Fibroblast of lung (primary cell): ENCODE measurements around the gene TREX2. TPM values are rescaled to one million over a fixed set of nuclear protein-coding genes. Genes with fewer than 3 reads are reported as not detected.
A peak's percentile ranks its signal among the peaks of the same experiment; 100 is the strongest.

ENCODE experiments used
- DNase-seq, 2 donors: peaks; one replicate each; pipeline versions ENCODE4 v3.0.0 to v3.0.0-alpha.2; 2010; ENCODE audit warnings: low read depth in 2 of 2
- H2AFZ ChIP-seq: 2 replicates; pipeline ENCODE4 v1.5.1; 2012; ENCODE audit warnings: low read length, control low read depth, inconsistent platforms
- H3K27ac ChIP-seq: 2 replicates; pipeline ENCODE4 v1.5.1; 2011; ENCODE audit warnings: low read length, control low read depth; ENCODE audit not compliant: insufficient read depth
- H3K27me3 ChIP-seq: 2 replicates; pipeline ENCODE4 v1.5.1; 2011; ENCODE audit warnings: mild to moderate bottlenecking, low read length; ENCODE audit not compliant: control insufficient read depth, insufficient read depth
- H3K36me3 ChIP-seq: 2 replicates; pipeline ENCODE4 v1.5.1; 2011; ENCODE audit warnings: low read length; ENCODE audit not compliant: control insufficient read depth, insufficient read depth
- H3K4me1 ChIP-seq: 2 replicates; pipeline ENCODE4 v1.5.1; 2011; ENCODE audit warnings: low read length; ENCODE audit not compliant: control insufficient read depth, insufficient read depth; ENCODE audit errors: extremely low read depth
- H3K4me2 ChIP-seq: 2 replicates; pipeline ENCODE4 v1.5.1; 2011; ENCODE audit warnings: low read length, control low read depth; ENCODE audit not compliant: insufficient read depth; ENCODE audit errors: extremely low read depth
- H3K4me3 ChIP-seq, 4 experiments: fragments of 200-600 bp in 1 of 4; sonication (generic) in 1 of 4; replicated peaks in 1 of 4; 2 replicates each; pipeline ENCODE4 v1.5.1; 2011 to 2016; ENCODE audit warnings: low read length in 4 of 4, low read depth in 3 of 4, mild to moderate bottlenecking in 3 of 4, control low read depth in 2 of 4, inconsistent platforms in 1 of 4, mixed read lengths in 1 of 4; ENCODE audit not compliant: insufficient read depth in 1 of 4; ENCODE audit errors: control extremely low read depth in 1 of 4
- H3K79me2 ChIP-seq: 2 replicates; pipeline ENCODE4 v1.5.1; 2012; ENCODE audit warnings: mild to moderate bottlenecking, low read length, inconsistent platforms; ENCODE audit not compliant: control insufficient read depth, insufficient read depth
- H3K9ac ChIP-seq: 2 replicates; pipeline ENCODE4 v1.5.1; 2011; ENCODE audit warnings: mild to moderate bottlenecking, low read length, control low read depth; ENCODE audit not compliant: insufficient read depth
- H3K9me3 ChIP-seq: 2 replicates; pipeline ENCODE4 v1.5.1; 2012; ENCODE audit warnings: low read depth, low read length; ENCODE audit not compliant: control insufficient read depth, insufficient read depth
- H4K20me1 ChIP-seq: 2 replicates; pipeline ENCODE4 v1.5.1; 2011; ENCODE audit warnings: low read length; ENCODE audit not compliant: control insufficient read depth, insufficient read depth; ENCODE audit errors: extremely low read depth
- CTCF ChIP-seq, 2 donors: IDR thresholded peaks in 1 of 2; conservative IDR thresholded peaks in 1 of 2; 1 replicate in 1 of 2; 2 replicates in 1 of 2; pipeline ENCODE4 v1.5.1; 2011 to 2012; ENCODE audit warnings: low read length in 2 of 2, control low read depth in 1 of 2, inconsistent platforms in 1 of 2, low read depth in 1 of 2, mild to moderate bottlenecking in 1 of 2
- EZH2 ChIP-seq: IDR thresholded peaks from 2 replicates; pipeline ENCODE4 v1.5.1; 2012; ENCODE audit warnings: low read length, control low read depth, mild to moderate bottlenecking; ENCODE audit errors: missing control alignments
- polyA plus RNA-seq, 2 donors: library from polyadenylated mRNA; depleted of rRNA in 1 of 2; stranded (reverse) in 1 of 2; unstranded in 1 of 2; fragments of >200 nt; gene quantifications; 2 replicates each; pipeline ENCODE4 v1.2.1, GENCODE V29; 2011 to 2012; ENCODE audit warnings: missing spikeins in 1 of 2
- total RNA-seq: library from RNA; depleted of rRNA; stranded (reverse); fragments of >200 nt; gene quantifications from 2 replicates; pipeline ENCODE4 v1.2.1, GENCODE V29; 2014

TREX2 gene
- total and polyA plus RNA-seq, 2 donors (not counting 1 experiment from before 2014, with no cell fraction given) = 3.1 TPM; not detected in 1

- Histone ChIP-seq H3K79me2 (no peaks in the 10 kb centered on the region), H3K4me1 (no peaks in the 10 kb centered on the region), H3K4me3 (peak overlapping the region in 1 of 4 experiments; percentile 7), H3K27ac (no peak overlapping the region), H3K9me3 (no peaks in the 10 kb centered on the region), H3K36me3 (no peaks in the 10 kb centered on the region), H4K20me1 (no peaks in the 10 kb centered on the region), H3K4me2 (no peak overlapping the region), H2AFZ (no peak overlapping the region), H3K9ac (no peak overlapping the region), H3K27me3 (peaks cover 5% of the 10 kb centered on the region)
- no peak for DNase-seq
- TF ChIP-seq CTCF (conservative IDR thresholded peaks at IDR 0.05 in 1 of 2, IDR thresholded peaks at IDR 0.05 in 1 of 2; ENCODE audit: low read depth in 1 of 2, low read length in 2 of 2) = no peak
- TF ChIP-seq EZH2 = no peak
These were observed 35.0 kb downstream of the TREX2 start for GRCh38 chrX:153410888-153411254.

- no peaks in the 10 kb centered on the region for H3K4me1 ChIP-seq
- TF ChIP-seq EZH2 = no peak
- TF ChIP-seq CTCF (conservative IDR thresholded peaks at IDR 0.05 in 1 of 2, IDR thresholded peaks at IDR 0.05 in 1 of 2; ENCODE audit: low read depth in 1 of 2, low read length in 2 of 2) = no peak
- no peak overlapping the region for H2AFZ ChIP-seq
- H3K79me2 ChIP-seq = no peaks in the 10 kb centered on the region
- H3K27ac ChIP-seq = no peak overlapping the region
- no peaks in the 10 kb centered on the region for H3K9me3 ChIP-seq
- no peak overlapping the region for H3K9ac ChIP-seq
- H3K4me3 ChIP-seq = no peak overlapping the region
- H4K20me1 ChIP-seq = no peaks in the 10 kb centered on the region
- no peak for DNase-seq
- no peak overlapping the region for H3K4me2 ChIP-seq
- H3K36me3 ChIP-seq = no peaks in the 10 kb centered on the region
- H3K27me3 ChIP-seq = peaks cover 5% of the 10 kb centered on the region
These were observed 35.5 kb downstream of the TREX2 start for GRCh38 chrX:153410373-153410772.

GRCh38 chrX:153409414-153410101 is 36.3 kb downstream of the TREX2 start:
- Histone ChIP-seq H3K4me1 (no peaks in the 10 kb centered on the region), H4K20me1 (no peaks in the 10 kb centered on the region), H3K9me3 (no peaks in the 10 kb centered on the region), H2AFZ (no peak overlapping the region), H3K79me2 (no peaks in the 10 kb centered on the region), H3K36me3 (no peaks in the 10 kb centered on the region), H3K9ac (no peak overlapping the region), H3K27me3 (peaks cover 5% of the 10 kb centered on the region), H3K4me3 (no peak overlapping the region), H3K4me2 (no peak overlapping the region), H3K27ac (no peak overlapping the region)
- DNase-seq = no peak
- no peak for TF ChIP-seq EZH2
- TF ChIP-seq CTCF (conservative IDR thresholded peaks at IDR 0.05 in 1 of 2, IDR thresholded peaks at IDR 0.05 in 1 of 2; ENCODE audit: low read depth in 1 of 2, low read length in 2 of 2) = no peak
